Panc1 (cell line): ENCODE results near the gene AIG1.

ENCODE experiments used
- REST ChIP-seq, 2 experiments: IDR thresholded peaks; 2 replicates each; pipeline ENCODE4 v1.6.1; 2011 to 2012; ENCODE audit warnings: low read depth in 2 of 2, control low read depth in 1 of 2, low read length in 1 of 2, mild to moderate bottlenecking in 1 of 2, moderate library complexity in 1 of 2; ENCODE audit not compliant: insufficient read depth in 1 of 2
- TF ChIP-seq, protein P1 (sequence below): fragments of 450-650 bp; IDR thresholded peaks from 2 replicates; pipeline ENCODE4 v1.5.1; 2017; ENCODE audit warnings: mild to moderate bottlenecking

DNA sequence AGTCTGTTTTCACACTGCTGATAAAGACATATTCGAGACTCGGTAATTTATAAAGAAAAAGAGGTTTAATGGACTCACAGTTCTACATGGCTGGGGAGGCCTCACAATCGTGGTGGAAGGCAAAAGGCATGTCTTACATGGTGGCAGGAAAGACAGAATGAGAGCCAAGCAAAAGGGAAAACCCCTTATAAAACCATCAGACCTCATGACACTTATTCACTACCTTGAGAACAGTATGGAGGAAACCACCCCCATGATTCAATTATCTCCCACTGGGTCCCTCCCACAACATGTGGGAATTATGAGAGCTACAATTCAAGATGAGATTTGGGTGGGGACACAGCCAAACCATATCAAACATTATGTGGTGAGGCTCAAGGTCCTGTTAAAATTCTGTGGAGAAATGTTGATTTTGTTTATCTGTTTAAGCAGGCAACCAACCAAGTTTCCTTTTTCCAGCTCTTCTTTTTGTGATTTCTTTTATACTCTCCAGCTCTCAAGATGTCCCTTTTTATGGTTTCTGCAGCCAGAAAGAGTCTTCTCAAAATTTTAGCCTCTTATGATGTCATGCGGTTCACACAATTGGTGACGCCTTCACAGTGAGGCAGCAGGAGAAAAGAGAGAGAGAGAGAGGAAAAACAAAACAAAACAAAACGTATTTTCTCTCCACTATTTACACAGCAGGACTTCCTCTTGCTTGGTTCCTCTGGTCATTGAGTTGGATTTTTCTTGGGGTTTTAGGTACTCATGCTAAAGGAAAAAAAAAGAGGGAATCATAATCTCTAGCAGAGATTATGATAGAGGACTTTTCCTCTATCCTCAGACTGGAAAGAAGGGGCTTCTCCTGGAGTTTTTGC, 18.0 kb downstream of the AIG1 start:
- no peak for TF ChIP-seq REST (IDR thresholded peaks at IDR 0.05; ENCODE audit: insufficient read depth in 1 of 2, low read depth in 2 of 2, low read length in 1 of 2)
- TF ChIP-seq, protein P1, sequence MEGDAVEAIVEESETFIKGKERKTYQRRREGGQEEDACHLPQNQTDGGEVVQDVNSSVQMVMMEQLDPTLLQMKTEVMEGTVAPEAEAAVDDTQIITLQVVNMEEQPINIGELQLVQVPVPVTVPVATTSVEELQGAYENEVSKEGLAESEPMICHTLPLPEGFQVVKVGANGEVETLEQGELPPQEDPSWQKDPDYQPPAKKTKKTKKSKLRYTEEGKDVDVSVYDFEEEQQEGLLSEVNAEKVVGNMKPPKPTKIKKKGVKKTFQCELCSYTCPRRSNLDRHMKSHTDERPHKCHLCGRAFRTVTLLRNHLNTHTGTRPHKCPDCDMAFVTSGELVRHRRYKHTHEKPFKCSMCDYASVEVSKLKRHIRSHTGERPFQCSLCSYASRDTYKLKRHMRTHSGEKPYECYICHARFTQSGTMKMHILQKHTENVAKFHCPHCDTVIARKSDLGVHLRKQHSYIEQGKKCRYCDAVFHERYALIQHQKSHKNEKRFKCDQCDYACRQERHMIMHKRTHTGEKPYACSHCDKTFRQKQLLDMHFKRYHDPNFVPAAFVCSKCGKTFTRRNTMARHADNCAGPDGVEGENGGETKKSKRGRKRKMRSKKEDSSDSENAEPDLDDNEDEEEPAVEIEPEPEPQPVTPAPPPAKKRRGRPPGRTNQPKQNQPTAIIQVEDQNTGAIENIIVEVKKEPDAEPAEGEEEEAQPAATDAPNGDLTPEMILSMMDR: no peak
